ENCODE data around the gene MAP2. TPM values are rescaled to one million over a fixed set of nuclear protein-coding genes. Genes with fewer than 3 reads are reported as not detected.

The MAP2 gene
- polyA plus RNA-seq, 1 donor (not counting 4 experiments of a cell fraction or from before 2014, with no cell fraction given) = 16.2 TPM

DNA sequence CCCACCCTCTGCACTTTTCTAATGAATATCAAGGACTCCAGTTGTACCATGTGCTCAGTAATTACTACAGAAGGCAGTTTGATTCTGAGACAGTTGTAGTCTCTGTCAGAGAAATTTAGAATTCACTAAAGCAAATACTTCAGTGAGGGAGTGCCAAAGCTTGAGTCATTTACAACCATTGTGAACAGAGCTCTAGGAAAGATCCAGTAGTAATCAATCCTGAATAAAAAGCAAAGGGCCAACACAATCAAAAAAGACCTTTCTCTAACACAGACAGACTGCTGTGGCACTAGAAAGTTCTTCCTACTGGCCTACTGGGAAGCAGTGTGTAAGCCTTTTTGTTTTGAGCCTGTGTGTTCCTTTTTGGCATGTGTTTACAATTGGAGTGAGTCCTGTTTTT is 212.2 kb downstream of the MAP2 start:
- DNase-seq (ENCODE audit: low read depth, low spot score) = no peak
- TF ChIP-seq EZH2 (IDR thresholded peaks at IDR 0.05; ENCODE audit: low read length) = no peak
- TF ChIP-seq, protein P1, sequence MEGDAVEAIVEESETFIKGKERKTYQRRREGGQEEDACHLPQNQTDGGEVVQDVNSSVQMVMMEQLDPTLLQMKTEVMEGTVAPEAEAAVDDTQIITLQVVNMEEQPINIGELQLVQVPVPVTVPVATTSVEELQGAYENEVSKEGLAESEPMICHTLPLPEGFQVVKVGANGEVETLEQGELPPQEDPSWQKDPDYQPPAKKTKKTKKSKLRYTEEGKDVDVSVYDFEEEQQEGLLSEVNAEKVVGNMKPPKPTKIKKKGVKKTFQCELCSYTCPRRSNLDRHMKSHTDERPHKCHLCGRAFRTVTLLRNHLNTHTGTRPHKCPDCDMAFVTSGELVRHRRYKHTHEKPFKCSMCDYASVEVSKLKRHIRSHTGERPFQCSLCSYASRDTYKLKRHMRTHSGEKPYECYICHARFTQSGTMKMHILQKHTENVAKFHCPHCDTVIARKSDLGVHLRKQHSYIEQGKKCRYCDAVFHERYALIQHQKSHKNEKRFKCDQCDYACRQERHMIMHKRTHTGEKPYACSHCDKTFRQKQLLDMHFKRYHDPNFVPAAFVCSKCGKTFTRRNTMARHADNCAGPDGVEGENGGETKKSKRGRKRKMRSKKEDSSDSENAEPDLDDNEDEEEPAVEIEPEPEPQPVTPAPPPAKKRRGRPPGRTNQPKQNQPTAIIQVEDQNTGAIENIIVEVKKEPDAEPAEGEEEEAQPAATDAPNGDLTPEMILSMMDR (optimal IDR thresholded peaks at IDR 0.05 in 1 of 3, IDR thresholded peaks at IDR 0.05 in 1 of 3, conservative IDR thresholded peaks at IDR 0.05 in 1 of 3; ENCODE audit: extremely low read depth in 1 of 3, insufficient read depth in 2 of 3, low read length in 3 of 3) = no peak
- H3K27me3 ChIP-seq (ENCODE audit: control insufficient read depth, extremely low read depth, insufficient read depth, low read length) = no peaks in the 10 kb centered on the region
- H3K36me3 ChIP-seq (ENCODE audit: control insufficient read depth in 2 of 2, extremely low read depth in 1 of 2, insufficient read depth in 2 of 2, low read length in 2 of 2) = no peaks in the 10 kb centered on the region
- dilution Hi-C loops (cut with MboI; ENCODE audit: extremely low pct_ligation_motif_present, low sequenced_read_pairs) = no loop called here
- H3K9me3 ChIP-seq (ENCODE audit: control insufficient read depth, low read depth, low read length) = no peaks in the 10 kb centered on the region
- no peak overlapping the region for H3K9ac ChIP-seq (ENCODE audit: control insufficient read depth, extremely low read depth, insufficient read depth, low read length)
- H2AFZ ChIP-seq (ENCODE audit: control insufficient read depth, low read length) = peak overlapping the region; percentile 50
- no peaks in the 10 kb centered on the region for H3K79me2 ChIP-seq (ENCODE audit: control insufficient read depth, insufficient read depth, low read length)
- H3K9me1 ChIP-seq (ENCODE audit: control insufficient read depth, extremely low read depth, insufficient read depth, low read length) = no peaks in the 10 kb centered on the region
- no peak overlapping the region for H3K27ac ChIP-seq (ENCODE audit: control insufficient read depth, insufficient read depth, low read length)
- peak; percentile 53 for FAIRE-seq
- H4K20me1 ChIP-seq (ENCODE audit: control insufficient read depth, extremely low read depth, insufficient read depth, low read length) = no peaks in the 10 kb centered on the region
- peaks cover 37% of the 10 kb centered on the region for H3K4me1 ChIP-seq (ENCODE audit: control insufficient read depth, extremely low read depth, insufficient read depth, low read length)
- H3K4me3 ChIP-seq (ENCODE audit: control insufficient read depth in 2 of 3, extremely low read depth in 1 of 3, insufficient read depth in 2 of 3, low read depth in 1 of 3, low read length in 3 of 3) = no peak overlapping the region
- no peak overlapping the region for H3K4me2 ChIP-seq (ENCODE audit: control insufficient read depth, extremely low read depth, insufficient read depth, low read depth, low read length)

- no peak overlapping the region for H2AFZ ChIP-seq (ENCODE audit: control insufficient read depth, low read length)
- H3K27ac ChIP-seq (ENCODE audit: control insufficient read depth, insufficient read depth, low read length) = no peak overlapping the region
- H3K4me1 ChIP-seq (ENCODE audit: control insufficient read depth, extremely low read depth, insufficient read depth, low read length) = peaks cover 49% of the 10 kb centered on the region
- no peak overlapping the region for H3K4me2 ChIP-seq (ENCODE audit: control insufficient read depth, extremely low read depth, insufficient read depth, low read depth, low read length)
- DNase-seq (ENCODE audit: low read depth, low spot score) (no peak), FAIRE-seq (no peak)
- no peaks in the 10 kb centered on the region for H3K9me3 ChIP-seq (ENCODE audit: control insufficient read depth, low read depth, low read length)
- no peak overlapping the region for H3K9ac ChIP-seq (ENCODE audit: control insufficient read depth, extremely low read depth, insufficient read depth, low read length)
- no peaks in the 10 kb centered on the region for H3K27me3 ChIP-seq (ENCODE audit: control insufficient read depth, extremely low read depth, insufficient read depth, low read length)
- no peak for TF ChIP-seq EZH2 (IDR thresholded peaks at IDR 0.05; ENCODE audit: low read length)
- TF ChIP-seq, protein P1 (optimal IDR thresholded peaks at IDR 0.05 in 1 of 3, IDR thresholded peaks at IDR 0.05 in 1 of 3, conservative IDR thresholded peaks at IDR 0.05 in 1 of 3; ENCODE audit: extremely low read depth in 1 of 3, insufficient read depth in 2 of 3, low read length in 3 of 3) = no peak
- H3K9me1 ChIP-seq (ENCODE audit: control insufficient read depth, extremely low read depth, insufficient read depth, low read length) = no peaks in the 10 kb centered on the region
- dilution Hi-C loops (cut with MboI; ENCODE audit: extremely low pct_ligation_motif_present, low sequenced_read_pairs) = no loop called here
- no peak overlapping the region for H3K4me3 ChIP-seq (ENCODE audit: control insufficient read depth in 2 of 3, extremely low read depth in 1 of 3, insufficient read depth in 2 of 3, low read depth in 1 of 3, low read length in 3 of 3)
- no peaks in the 10 kb centered on the region for H4K20me1 ChIP-seq (ENCODE audit: control insufficient read depth, extremely low read depth, insufficient read depth, low read length)
- H3K79me2 ChIP-seq (ENCODE audit: control insufficient read depth, insufficient read depth, low read length) = no peaks in the 10 kb centered on the region
- H3K36me3 ChIP-seq (ENCODE audit: control insufficient read depth in 2 of 2, extremely low read depth in 1 of 2, insufficient read depth in 2 of 2, low read length in 2 of 2) = no peaks in the 10 kb centered on the region
Observed at GRCh38 chr2:209637293-209637692, 213.4 kb downstream of the MAP2 start.
